CD8-positive, alpha-beta memory T cell (primary cell): ENCODE results near the gene IL4. TPM values are rescaled to one million over a fixed set of nuclear protein-coding genes. Genes with fewer than 3 reads are reported as not detected.

ENCODE experiments used
- polyA plus RNA-seq: library from polyadenylated mRNA; unstranded; fragments of 300-500 nt; fragmentation: Illumina TruSeq; gene quantifications from one replicate; pipeline ENCODE4 v1.2.3, GENCODE V29; 2021
- total RNA-seq, 2 experiments: library from RNA; stranded (reverse); gene quantifications; one replicate each; pipeline ENCODE4 v1.2.3, GENCODE V29; 2021

The IL4 gene
- total and polyA plus RNA-seq, 3 experiments from 2014 or later, result 6.4 to 6.8 TPM; not detected in 1

Other genes with a start within 250 kb of the IL4 start
- 100 to 1,000 TPM; 115 to 121 TPM for gene IRF1, start 183.2 kb upstream of the IL4 start, total RNA-seq
- gene IRF1, start 183.2 kb upstream of the IL4 start, polyA plus RNA-seq, result 204 TPM
- gene IL5, start 130.5 kb upstream of the IL4 start, total RNA-seq, result 10 to 100 TPM; 83.0 to 84.3 TPM
- gene IL5, start 130.5 kb upstream of the IL4 start, polyA plus RNA-seq, result not detected
- gene RAD50, start 117.0 kb upstream of the IL4 start, total RNA-seq, result 10 to 100 TPM; 45.2 to 48.3 TPM
- 34.6 TPM for gene RAD50, start 117.0 kb upstream of the IL4 start, polyA plus RNA-seq
- gene IL13, start 15.8 kb upstream of the IL4 start, total RNA-seq, result 10 to 100 TPM; 65.3 to 69.0 TPM
- gene IL13, start 15.8 kb upstream of the IL4 start, polyA plus RNA-seq, result not detected
- 10 to 100 TPM; 21.1 to 23.3 TPM for gene KIF3A, start 63.6 kb downstream of the IL4 start, total RNA-seq
- 15.9 TPM for gene KIF3A, start 63.6 kb downstream of the IL4 start, polyA plus RNA-seq
- gene CCNI2, start 73.4 kb downstream of the IL4 start, total RNA-seq, result 1 to 10 TPM; 8.8 to 9.1 TPM
- 3.4 TPM for gene CCNI2, start 73.4 kb downstream of the IL4 start, polyA plus RNA-seq
- gene SEPTIN8, start 103.2 kb downstream of the IL4 start, total RNA-seq, result 10 to 100 TPM; 34.5 to 38.1 TPM
- 2.8 TPM for gene SEPTIN8, start 103.2 kb downstream of the IL4 start, polyA plus RNA-seq
- under 1 TPM in 1 of 2 experiments, not detected in 1; 0.07 TPM for gene SOWAHA, start 139.3 kb downstream of the IL4 start, total RNA-seq
- gene SOWAHA, start 139.3 kb downstream of the IL4 start, polyA plus RNA-seq, result not detected
- 1 to 10 TPM; 1.6 to 2.0 TPM for gene SHROOM1, start 156.7 kb downstream of the IL4 start, total RNA-seq
- gene SHROOM1, start 156.7 kb downstream of the IL4 start, polyA plus RNA-seq, result not detected
- gene GDF9, start 192.5 kb downstream of the IL4 start, total RNA-seq, result under 1 TPM; 0.29 to 0.68 TPM
- gene GDF9, start 192.5 kb downstream of the IL4 start, polyA plus RNA-seq, result not detected
- gene UQCRQ, start 192.7 kb downstream of the IL4 start, total RNA-seq, result 100 to 1,000 TPM; 595 to 615 TPM
- gene UQCRQ, start 192.7 kb downstream of the IL4 start, polyA plus RNA-seq, result 663 TPM
- 1 to 10 TPM; 2.7 to 3.6 TPM for gene LEAP2, start 199.7 kb downstream of the IL4 start, total RNA-seq
- 0.93 TPM for gene LEAP2, start 199.7 kb downstream of the IL4 start, polyA plus RNA-seq